Islet precursor cell (in vitro differentiated cells): ENCODE results near the gene GFY.
A peak's percentile ranks its signal among the peaks of the same experiment; 100 is the strongest.
"Not testable (repeated sequence)": the region's sequence is repeated elsewhere in the genome, so short reads cannot be mapped to it uniquely, and the experiment has no call there.

Experiments used
- DNase-seq: peaks from one replicate; pipeline ENCODE4 v3.0.0-alpha.2; 2018

Gene GFY

GRCh38 chr19:49430678-49431329 lies 5.6 kb downstream of the GFY start:
- DNase-seq: no peak

GRCh38 chr19:49431330-49431749 lies 6.2 kb downstream of the GFY start:
- DNase-seq: no peak

- peak; percentile 75 for DNase-seq
These were observed 7.2 kb downstream of the GFY start for GRCh38 chr19:49432141-49433073.

- no peak for DNase-seq
These were observed 8.2 kb downstream of the GFY start for GRCh38 chr19:49433240-49433901.

- DNase-seq: no peak
These were observed 9.9 kb downstream of the GFY start for GRCh38 chr19:49434907-49435583.

GRCh38 chr19:49435670-49436069 lies 10.5 kb downstream of the GFY start:
- DNase-seq: no peak

- peak; percentile 69 for DNase-seq
These were observed 11.3 kb downstream of the GFY start for GRCh38 chr19:49436381-49437017.

GRCh38 chr19:49437231-49437630 lies 12.0 kb downstream of the GFY start:
- DNase-seq: no peak

- no peak for DNase-seq
These were observed 13.1 kb downstream of the GFY start for GRCh38 chr19:49438261-49438660.

GRCh38 chr19:49439836-49440235 lies 14.6 kb downstream of the GFY start:
- DNase-seq: no peak

- DNase-seq: no peak
These were observed 15.4 kb downstream of the GFY start for GRCh38 chr19:49440439-49441209.

- DNase-seq: peak; percentile 72
These were observed 16.2 kb downstream of the GFY start, which contains the start of gene SLC17A7 for GRCh38 chr19:49441210-49441959. TSS of gene SLC17A7 (minus strand) at chr19:49441527. CDS start at chr19:49441379, 148 bp downstream.

- DNase-seq: no peak
These were observed 16.8 kb downstream of the GFY start for GRCh38 chr19:49441960-49442350.

- no peak for DNase-seq
These were observed 17.2 kb downstream of the GFY start for GRCh38 chr19:49442354-49442753.

GRCh38 chr19:49442771-49443365 lies 17.7 kb downstream of the GFY start:
- peak; percentile 99 for DNase-seq

GRCh38 chr19:49443366-49444099 lies 18.3 kb downstream of the GFY start:
- DNase-seq: peak; percentile 97

GRCh38 chr19:49444100-49444700 lies 19.0 kb downstream of the GFY start:
- DNase-seq: not testable (repeated sequence)

- no peak for DNase-seq
These were observed 20.8 kb downstream of the GFY start for GRCh38 chr19:49445997-49446396.
